GM19023 (cell line): ENCODE measurements around the gene TBC1D16.
"Not testable (repeated sequence)": the region's sequence is repeated elsewhere in the genome, so short reads cannot be mapped to it uniquely, and the experiment has no call there.

Source experiments
- ATAC-seq: cut with Tn5 transposase; IDR thresholded peaks from one replicate; pipeline ENCODE4 v1.9.1; 2021; ENCODE audit warnings: mild to moderate bottlenecking, moderate library complexity; ENCODE audit not compliant: unreplicated experiment

The TBC1D16 gene

DNA sequence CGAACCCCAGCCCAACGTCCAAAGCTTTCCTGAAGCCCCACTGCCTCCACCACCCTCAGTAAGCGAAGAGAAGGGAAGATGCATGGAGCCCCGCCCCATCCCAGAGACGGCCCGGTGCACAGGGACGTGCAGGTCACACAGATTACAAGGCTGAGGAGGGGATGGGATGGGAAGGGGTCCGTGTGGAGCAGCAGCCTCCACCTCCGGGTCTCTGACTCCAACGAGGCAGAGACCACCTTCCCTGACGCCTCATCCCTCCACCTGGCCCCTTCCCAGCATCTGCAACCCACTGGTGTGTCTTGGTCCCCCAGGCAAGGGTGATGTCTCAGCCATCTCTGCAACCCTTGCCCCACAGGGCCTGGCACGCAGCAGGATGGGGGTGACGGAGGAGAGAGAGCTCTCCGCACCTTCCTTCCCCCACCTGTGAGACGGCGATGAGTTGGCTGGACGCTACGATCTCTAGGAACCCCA, 58.5 kb downstream of the TBC1D16 start:
- ATAC-seq: no peak

DNA sequence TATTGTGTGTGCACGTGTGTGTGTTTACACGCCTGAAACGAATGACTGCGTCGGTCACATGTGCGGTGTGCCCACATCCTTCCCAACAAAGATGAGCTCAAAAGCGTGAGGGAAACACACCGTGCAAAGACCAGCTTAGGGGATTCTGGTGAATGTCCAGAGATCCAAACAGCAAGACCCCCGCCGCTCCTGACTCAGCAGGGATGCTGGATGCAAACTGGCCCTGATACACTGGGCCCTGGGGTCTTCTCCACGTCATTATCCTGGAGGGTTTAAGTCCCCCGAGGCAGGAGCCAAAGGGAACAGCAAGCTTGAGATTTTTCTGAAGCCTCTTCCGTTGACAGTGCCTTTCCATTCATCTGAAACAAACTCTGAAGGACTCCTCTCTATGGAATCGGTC, 59.2 kb downstream of the TBC1D16 start:
- ATAC-seq: no peak

DNA sequence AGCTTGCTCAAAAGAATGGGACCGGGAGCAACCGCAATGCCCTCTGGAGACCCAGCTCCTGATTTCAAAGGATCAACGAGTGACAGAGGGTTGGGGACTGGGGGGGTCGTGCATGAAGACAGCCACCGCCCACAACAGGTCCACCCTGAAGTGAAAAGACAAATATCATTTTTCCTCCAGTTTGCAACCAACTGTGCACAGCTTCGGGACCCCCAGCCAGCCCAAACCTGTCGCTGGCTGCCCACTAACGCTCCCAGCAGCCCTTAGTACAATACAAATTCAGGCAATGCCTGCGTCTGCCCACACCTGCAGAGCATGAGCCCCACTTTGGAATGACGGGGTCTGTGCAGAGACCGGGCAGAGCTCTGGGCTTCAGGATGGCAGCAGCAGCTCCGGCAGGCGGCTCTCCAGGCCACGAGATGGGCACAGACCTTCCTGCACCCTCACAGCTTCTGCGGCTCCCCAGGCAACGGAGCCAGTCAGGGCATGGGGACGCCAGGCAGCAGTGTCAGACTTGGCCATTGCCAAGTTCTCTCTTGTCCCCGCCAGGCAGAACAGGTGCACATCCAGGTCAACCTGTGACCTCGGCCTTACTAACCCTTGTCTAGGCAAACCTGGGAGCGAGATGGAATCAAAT, 60.1 kb downstream of the TBC1D16 start:
- ATAC-seq: no peak

DNA sequence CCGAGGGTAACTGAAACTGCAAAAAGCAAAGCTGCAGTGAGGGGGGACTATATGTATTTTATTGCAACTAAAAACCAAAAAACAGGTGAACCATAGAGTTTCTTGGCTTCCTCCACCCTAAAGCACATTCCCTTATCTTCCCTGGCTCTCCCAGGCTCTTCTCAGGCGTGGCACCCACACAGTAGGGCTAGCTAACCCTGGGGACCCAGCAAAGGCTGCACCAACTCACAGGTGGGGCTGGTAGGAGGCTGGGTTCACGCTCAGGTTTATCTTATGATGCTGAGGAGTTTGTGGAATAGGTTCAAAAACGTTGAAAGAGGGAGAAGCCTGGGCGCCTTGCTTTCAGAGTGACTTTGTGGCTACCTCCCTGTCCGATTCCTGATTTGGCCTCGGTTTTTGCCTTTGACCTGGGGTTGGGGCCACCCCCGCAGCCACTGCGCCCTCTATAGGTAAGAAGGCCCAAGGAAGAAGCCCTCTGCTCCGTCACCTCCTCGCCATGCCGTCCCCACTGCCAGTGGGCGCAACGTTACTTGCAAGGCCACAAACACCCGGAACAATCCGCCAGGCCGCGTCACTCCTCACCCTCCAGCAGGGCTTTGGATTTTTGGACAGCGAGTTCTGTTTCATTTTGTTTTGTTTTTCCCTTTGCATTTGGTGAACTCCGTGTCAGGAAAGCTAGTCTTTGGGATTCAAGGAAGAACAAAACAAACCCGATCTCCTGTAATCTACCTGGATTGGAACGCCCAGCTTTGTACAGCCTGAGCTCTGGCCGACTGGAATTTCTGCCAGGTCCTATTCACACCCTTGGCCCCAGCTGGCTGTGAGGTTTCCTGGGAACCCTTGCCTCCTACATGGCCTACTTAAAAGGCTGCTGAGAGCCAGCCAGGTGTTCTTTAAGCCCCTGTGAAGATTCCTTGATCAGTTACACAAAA, 60.8 kb downstream of the TBC1D16 start:
- ATAC-seq: no peak

DNA sequence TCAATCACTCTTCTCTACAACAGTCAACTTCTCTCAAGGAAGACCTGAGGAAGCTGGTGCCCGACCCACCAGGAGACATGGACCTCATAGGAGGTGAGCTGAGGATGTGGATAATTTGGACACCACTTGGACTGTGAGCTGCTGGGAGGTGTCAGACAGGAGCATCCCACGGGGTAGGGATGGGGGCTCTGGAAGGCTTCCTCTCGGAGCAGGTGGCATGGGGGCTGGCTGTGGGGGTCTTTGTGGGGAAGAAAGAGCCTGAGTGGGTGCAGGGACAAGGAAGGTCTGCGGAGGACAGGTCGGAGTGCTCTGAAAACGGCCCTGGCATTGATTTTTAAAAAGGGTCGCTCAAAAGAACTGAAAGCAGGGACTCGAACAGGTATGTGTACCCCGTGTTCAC, 64.0 kb downstream of the TBC1D16 start:
- no peak for ATAC-seq

DNA sequence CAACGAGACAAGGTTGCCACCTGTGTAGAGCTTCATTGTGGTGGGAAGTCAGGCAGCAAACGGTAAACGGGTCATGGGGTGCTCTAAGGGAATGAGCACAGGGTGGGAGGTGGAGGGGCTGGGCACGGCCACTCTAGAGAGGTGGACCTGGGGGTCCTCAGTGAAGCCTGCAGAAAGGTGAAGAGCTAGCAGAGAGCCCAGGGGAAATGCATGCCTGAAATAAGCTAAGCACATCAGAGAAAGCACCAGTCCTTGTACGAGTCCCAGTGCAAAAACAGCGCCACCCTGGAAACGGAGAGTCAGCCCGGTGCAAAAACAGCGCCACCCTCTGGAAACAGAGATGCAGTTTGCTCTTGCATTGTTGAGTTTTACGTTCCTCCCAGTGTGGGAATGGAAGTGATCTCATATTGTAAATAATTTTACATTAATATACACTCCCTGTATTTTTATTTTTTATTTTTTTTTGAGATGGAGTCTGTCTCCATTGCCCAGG, 65.0 kb downstream of the TBC1D16 start:
- ATAC-seq: no peak

DNA sequence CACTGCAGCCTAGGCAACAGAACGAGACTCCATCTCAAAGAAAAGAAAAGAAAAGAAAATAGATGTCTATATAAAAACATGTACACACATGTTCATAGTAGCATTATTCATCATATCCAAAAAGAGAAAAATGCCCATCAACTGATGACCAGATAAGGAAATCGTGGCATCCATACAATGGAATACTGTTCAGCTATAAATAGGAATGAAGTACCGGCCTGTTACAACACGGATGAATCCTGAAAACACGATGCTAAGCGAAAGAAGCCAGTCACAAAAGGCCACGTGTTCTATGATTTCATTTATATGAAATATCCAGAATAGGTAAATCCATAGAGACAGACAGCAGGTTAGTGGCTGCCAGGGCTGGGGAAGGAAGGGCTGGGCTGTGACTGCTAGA, 65.8 kb downstream of the TBC1D16 start:
- ATAC-seq: no peak

DNA sequence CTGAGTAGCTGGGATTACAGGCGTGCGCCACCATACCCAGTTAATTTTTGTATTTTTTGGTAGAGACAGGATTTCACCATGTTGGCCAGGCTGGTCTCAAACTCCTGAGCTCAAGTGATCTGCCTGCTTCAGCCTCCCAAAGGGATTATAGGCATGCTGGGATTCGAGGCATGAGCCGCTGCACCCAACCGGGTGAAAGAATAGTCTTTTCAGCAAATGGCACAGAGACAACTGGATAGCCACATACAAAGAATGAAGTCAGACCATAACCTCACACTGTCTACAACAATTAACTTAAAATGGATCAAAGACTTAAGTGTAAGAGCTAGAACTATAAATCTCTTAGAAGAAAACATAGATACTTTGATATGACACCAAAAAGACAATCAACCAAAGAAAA, 67.6 kb downstream of the TBC1D16 start:
- ATAC-seq: no peak

DNA sequence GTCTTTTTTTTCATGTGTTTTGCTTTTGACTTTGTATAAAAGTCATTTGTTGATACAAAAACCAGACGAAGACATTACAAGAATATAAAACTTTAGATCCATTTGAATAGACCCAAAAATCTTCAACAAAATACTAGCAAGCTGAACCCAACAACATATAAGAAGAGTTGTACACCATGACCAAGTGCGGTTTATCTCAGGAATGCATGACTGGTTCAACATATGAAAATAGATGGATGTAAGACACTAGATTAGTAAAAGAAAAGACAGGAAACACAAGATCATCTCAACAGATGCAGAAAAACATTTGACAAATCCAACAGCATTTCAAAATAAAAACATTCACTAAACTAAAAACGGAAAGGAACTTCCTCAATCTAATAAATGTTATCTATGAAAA, 69.0 kb downstream of the TBC1D16 start:
- ATAC-seq: no peak

DNA sequence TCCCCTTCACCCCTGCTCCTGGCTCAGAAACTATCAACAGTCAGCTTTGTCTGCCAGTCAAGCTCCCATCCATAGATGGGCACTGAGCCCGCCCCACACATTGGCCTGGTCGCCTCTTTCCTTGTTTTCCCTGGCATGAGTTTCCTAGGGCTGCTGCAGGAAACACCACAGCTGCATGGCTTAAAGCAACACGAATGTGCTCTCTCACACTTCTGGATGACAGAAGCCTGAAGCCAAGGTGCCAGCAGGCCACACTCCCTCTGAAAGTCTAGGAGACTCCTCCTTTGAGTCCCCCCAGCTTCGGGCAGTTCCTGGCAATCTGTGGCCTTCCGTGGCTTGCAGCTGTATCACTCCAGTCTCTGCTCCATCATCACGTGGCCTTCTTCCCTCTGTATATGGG, 69.9 kb downstream of the TBC1D16 start:
- no peak for ATAC-seq

DNA sequence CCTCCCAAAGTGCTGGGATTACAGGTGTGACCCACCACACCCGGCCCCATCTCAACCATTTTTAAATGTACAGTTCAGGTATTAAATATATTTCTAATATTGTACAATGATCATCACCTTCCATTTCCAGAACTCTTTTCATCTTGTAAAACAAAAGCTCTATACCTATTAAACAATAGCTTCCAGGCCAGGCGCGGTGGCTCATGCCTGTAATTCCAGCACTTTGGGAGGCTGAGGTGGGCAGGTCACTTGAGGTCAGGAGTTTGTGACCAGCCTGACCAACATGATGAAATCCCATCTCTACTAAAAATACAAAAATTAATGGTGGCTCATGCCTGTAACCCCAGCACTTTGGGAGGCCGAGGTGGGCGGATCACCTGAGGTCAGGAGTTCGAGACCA, 73.2 kb downstream of the TBC1D16 start:
- ATAC-seq: not testable (repeated sequence)

DNA sequence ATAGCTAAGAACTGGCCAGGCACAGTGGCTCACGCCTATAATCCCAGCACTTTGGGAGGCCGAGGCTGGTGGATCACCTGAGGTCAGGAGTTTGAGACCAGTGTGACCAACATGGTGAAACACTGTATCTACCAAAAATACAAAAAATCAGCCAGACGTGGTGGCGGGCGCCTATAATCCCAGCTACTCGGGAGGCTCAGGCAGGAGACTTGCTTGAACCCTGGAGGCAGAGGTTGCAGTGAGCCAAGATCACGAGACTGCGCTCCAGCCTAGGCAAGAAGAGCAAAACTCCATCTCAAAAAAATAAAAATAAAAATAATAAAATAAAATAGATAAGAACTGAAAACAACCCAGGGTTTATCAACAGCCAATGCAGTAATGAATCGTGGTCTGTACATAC, 74.1 kb downstream of the TBC1D16 start:
- not testable (repeated sequence) for ATAC-seq

DNA sequence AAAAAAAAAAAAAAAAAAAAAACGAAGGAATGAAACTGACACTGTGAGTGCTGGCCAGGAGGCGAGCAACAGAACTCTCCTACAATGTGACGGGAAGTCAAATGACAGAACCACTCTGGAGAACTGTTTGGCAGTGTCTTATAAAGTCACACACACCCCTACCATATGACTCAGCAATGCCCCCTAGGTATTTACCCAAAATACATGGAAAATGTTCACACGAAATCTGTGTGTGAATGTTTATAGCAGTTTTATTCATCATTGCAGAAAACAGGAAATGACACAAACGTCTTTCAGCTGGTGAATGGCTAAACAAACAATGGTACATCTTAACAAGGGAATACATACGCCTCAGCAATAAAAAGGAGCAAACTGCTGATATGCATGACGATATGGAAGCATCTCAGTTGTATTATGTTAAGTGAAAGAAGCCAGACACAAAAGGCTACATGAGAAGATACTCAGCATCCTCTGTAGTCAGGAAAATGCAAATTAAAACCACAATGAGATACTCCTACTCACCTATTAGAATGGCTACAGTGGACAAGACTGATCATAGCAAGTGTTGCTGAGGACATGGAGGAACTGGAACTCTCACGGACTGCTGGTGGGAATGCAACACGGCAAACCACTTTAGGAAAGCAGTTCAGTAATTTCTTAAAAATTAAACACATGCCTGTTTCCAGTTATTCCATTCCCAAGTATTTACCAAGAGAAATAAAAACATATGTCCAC, 74.7 kb downstream of the TBC1D16 start:
- ATAC-seq: no peak

DNA sequence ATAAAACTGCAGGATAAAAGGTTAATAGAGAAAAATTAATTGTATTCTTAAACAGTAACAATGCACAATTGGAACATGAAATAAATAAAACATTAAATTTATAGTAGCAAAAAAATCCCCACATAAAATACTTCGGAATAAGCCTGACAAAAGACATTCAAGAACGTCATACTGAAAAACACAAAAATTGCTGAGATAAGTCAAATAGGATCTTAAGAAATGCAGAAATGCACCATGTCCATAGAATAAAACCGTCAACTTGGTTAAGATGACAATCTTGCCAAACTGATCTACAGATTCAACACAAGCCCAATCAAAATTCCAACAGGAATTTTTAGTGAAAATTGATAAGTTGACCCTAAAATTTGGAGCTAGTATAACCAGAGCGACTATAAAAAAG, 76.6 kb downstream of the TBC1D16 start:
- no peak for ATAC-seq

DNA sequence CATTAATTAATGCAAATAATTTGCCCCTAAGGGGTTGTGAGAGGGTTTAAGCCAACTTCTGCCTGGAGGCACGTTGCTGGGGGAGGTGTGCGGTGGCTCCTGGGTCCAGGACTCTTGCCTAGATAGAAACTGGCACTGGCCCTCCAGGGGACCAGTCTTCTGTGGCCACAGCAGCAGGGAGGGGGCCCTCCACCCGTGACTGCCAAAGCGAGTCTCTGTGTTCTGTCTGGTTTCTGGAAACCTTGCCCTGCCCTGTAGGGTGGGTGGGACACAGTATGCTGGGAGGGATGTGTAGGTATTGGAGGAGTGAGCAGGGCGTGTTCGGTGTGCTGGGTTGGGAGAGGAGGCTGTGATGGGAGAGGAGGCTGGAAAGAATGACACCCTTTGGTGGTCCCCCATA, 78.8 kb downstream of the TBC1D16 start:
- ATAC-seq: no peak

DNA sequence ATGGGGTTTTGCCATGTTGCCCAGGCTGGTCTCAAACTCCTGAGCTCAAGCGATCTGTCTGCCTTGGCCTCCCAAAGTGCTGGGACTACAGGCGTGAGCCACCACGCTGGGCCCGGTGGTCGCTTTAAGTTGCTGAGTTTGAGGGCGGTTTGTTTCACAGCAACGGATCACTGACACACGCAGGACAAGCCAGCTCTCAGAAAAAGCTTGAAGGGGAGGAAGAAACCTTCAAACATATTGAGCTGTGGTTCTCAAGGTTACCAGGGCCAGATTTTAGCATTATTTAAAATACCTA, 79.3 kb downstream of the TBC1D16 start:
- not testable (repeated sequence) for ATAC-seq

DNA sequence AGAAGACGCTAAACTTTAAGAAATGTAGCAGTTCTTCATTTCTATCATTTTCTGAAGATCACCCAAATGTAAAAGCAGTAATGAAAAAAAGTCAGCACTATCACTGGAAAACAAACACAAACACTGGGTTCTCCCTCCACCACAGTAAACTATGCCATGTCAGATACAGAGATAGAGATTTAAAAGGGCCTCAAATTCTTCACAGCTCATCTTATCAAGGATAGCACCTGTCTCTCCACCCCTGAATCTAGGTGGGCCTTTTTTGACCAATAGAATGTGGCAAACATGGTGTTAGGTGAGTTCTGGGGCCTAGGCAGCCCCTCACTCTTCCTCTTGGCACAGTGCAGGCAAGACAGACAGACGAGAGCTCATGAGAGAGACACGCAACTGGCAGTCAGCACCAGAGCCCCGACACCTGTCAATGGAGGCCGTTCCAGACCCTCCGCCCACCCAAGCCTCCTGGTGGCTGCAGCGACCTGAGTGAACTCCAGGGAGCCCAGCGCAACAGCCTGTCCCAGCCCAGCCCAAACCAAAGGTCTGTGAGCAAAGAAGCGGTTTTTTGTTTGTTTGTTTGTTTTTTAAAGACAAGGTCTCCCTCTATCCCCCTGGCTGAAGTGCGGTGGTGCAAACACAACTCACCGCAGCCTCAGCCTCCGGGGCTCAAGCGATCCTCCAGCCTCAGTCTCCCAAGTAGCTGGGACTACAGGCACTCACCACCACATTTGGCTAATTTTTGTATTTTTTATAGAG, 79.8 kb downstream of the TBC1D16 start:
- no peak for ATAC-seq

DNA sequence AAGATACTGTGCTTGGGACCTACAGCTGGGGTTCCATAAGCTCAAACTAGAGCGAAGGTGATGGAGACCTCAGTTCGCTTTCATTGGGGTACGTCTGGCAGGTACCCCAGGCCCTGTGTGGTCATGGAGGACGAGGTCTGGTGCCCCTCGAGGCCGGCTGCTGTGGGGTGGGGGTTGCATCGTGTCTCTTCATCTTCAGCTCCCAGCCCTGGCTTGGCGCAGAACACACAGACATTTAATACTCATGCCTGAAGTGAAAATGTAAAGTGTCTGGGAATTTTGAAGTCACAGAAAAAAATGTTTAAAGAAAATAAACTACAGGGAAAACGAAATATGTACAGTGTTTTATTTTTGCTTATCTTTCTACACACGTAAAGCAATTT, 80.5 kb downstream of the TBC1D16 start:
- no peak for ATAC-seq

DNA sequence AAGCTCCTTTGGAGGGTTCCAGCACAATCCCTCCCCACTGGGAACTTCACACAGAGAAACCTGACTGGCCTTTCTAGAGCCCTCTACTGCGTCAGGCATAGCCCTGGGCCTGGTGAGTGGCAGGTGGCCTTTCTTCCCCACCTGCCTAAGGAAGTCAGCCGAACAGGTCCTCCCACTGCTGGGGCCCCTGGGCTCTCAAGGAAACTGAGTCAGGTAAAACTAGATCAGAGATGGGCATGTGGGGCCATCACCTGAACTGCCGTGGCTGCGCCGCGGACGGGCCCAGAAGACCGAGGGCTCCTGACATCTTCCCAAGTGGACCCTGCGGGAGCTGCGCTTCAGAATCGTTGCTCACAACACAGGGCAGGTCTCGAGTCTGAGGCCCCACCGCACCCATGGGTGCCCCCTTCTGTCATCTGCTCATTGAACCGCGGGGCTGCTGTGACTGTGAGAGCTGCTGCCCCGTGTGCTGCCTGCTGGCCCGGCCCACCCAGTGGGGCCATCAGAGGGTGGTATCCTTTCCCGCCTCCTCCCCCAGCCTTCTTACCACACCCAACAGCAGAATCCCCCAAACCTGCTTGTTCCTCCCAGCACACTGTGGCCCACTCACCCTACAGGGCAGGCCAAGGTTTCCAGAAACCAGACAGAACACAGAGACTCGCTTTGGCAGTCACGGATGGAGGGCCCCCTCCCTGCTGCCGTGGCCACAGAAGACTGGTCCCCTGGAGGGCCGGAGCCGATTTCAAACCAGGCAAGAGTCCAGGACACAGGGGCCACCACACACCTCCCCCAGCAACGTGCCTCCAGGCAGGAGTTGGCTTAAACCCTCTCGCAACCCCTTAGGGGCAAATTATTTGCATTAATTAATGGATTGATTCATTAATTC, 81.1 kb downstream of the TBC1D16 start:
- no peak for ATAC-seq

DNA sequence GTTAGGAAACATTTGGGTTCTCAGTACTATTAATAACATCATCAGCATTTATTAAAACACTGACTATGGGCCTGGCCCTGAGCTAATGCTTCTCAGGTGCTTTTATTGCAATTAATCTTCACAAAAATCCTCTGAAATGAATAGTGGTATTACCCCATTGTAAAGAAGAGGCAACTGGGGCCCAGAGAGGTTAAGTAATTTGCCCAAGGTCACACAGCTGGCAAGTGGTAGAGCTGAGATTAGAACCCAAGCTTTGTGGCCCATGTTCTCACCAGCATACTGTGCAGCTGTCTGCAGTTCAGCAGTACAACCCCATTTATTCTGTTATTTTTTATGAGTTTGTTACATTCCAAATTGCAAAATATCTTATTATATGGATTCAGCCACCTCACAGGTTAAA, 82.3 kb downstream of the TBC1D16 start:
- no peak for ATAC-seq
